TTC549 (cell line): ENCODE data around the gene GALNT5.
"Not testable (repeated sequence)": the region's sequence is repeated elsewhere in the genome, so short reads cannot be mapped to it uniquely, and the experiment has no call there.

Experiments
- FAIRE-seq: peaks from 2 replicates; lab custom pipeline; 2012; peaks lifted over from hg19 to GRCh38; lab: Jason Lieb, UNC

The GALNT5 gene

GRCh38 chr2:157257312-157258252 lies at the start of gene GALNT5:
TSS of gene GALNT5 (plus strand) at chr2:157257705. CDS start at chr2:157258083, 378 bp downstream.
- no peak for FAIRE-seq

- no peak for FAIRE-seq
These were observed 41.1 kb upstream of the GALNT5 start for GRCh38 chr2:157216286-157216965.

GRCh38 chr2:157217409-157217808 lies 40.1 kb upstream of the GALNT5 start:
- FAIRE-seq, result no peak

GRCh38 chr2:157218911-157219310 lies 38.6 kb upstream of the GALNT5 start:
- FAIRE-seq, result no peak

- no peak for FAIRE-seq
These were observed 37.0 kb upstream of the GALNT5 start for GRCh38 chr2:157220502-157220901.

- no peak for FAIRE-seq
These were observed 36.0 kb upstream of the GALNT5 start for GRCh38 chr2:157221394-157221988.

- FAIRE-seq, result no peak
These were observed 33.8 kb upstream of the GALNT5 start for GRCh38 chr2:157223624-157224205.

- FAIRE-seq, result not testable (repeated sequence)
These were observed 33.1 kb upstream of the GALNT5 start for GRCh38 chr2:157224448-157224847.

GRCh38 chr2:157227592-157227991 lies 29.9 kb upstream of the GALNT5 start:
- FAIRE-seq, result no peak

- no peak for FAIRE-seq
These were observed 28.6 kb upstream of the GALNT5 start for GRCh38 chr2:157228946-157229345.

GRCh38 chr2:157229572-157229971 lies 27.9 kb upstream of the GALNT5 start:
- no peak for FAIRE-seq

GRCh38 chr2:157231476-157231875 lies 26.0 kb upstream of the GALNT5 start:
- FAIRE-seq, result no peak

- FAIRE-seq, result no peak
These were observed 24.0 kb upstream of the GALNT5 start for GRCh38 chr2:157233506-157233905.

GRCh38 chr2:157236404-157236803 lies 21.1 kb upstream of the GALNT5 start:
- FAIRE-seq, result no peak

- FAIRE-seq, result no peak
These were observed 19.2 kb upstream of the GALNT5 start for GRCh38 chr2:157238296-157238695.

GRCh38 chr2:157244691-157245090 lies 12.8 kb upstream of the GALNT5 start:
- FAIRE-seq, result no peak

- FAIRE-seq, result no peak
These were observed 12.2 kb upstream of the GALNT5 start for GRCh38 chr2:157245144-157245840.

- no peak for FAIRE-seq
These were observed 11.4 kb upstream of the GALNT5 start for GRCh38 chr2:157245846-157246764.

- FAIRE-seq, result no peak
These were observed 10.6 kb upstream of the GALNT5 start for GRCh38 chr2:157246765-157247407.

- no peak for FAIRE-seq
These were observed 6.7 kb upstream of the GALNT5 start for GRCh38 chr2:157250836-157251235.
